Stimulated activated CD8-positive, alpha-beta memory T cell treated with anti-CD3 and anti-CD28 coated beads, Interleukin-4, amount 100 ng/mL, for 48 hours (primary cell): ENCODE results near the gene AHRR.
"Not testable (repeated sequence)": the region's sequence is repeated elsewhere in the genome, so short reads cannot be mapped to it uniquely, and the experiment has no call there.

Experiments
- DNase-seq: peaks from one replicate; pipeline ENCODE4 v3.0.0-alpha.2; 2020

AHRR gene

GRCh38 chr5:380701-381309 is 59.3 kb downstream of the AHRR start:
- peak; percentile 22 for DNase-seq

DNA sequence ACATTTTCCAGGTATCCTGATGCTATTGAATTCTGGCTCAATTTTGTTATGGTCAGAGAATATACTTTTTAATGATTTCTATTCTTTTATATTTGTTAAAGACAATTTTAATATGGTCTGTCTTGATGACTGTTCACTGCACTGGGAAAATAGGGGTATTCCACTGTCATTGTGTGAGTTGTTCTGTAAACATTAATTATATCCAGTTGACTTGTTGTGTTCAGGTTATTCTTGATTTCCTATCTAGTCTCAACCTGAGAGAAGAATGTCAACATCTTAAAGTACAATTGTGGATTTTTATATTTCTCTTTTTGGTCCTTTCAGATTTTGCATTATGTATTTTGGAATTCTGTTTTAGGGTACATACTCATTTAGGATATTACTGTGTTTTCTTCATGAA is 61.6 kb downstream of the AHRR start:
- DNase-seq, result no peak

DNA sequence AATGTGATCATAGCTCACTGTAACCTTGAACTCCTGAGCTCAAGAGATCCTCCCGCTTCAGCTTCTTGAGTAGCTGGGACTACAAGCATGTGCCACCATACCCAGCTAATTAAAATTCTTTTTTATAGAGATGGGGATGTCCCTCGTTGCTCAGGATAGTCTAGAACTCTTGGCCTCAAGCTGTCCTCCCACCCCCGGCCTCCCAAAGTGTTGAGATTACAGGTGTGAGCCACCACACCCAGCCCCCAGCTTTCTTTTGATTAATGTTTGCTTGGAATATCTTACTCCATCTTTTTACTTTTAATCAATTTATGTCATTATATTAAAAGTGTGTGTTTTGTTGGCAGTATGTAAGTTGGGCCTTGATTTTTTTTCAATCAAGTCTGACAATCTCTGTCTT is 62.1 kb downstream of the AHRR start:
- DNase-seq, result peak; percentile 25

DNA sequence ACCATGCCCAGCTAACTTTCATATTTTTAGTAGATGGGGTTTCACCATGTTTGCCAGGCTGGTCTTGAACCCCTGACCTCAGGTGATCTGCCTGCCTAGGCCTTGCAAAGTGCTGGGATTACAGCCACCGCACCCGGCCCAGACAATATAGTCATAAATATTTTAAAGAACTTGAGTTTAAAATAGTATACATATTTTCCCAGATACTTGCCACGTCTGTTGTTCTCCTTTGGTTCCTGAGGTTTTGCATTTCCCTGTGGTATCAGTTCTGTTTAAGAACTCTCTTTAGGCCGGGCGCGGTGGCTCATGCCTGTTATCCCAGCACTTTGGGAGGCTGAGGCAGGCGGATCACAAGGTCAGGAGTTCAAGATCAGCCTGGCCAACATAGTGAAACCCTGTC is 63.1 kb downstream of the AHRR start:
- DNase-seq, result peak; percentile 9

- peak; percentile 4 for DNase-seq
Observed at GRCh38 chr5:385321-385720, 63.8 kb downstream of the AHRR start.

DNA sequence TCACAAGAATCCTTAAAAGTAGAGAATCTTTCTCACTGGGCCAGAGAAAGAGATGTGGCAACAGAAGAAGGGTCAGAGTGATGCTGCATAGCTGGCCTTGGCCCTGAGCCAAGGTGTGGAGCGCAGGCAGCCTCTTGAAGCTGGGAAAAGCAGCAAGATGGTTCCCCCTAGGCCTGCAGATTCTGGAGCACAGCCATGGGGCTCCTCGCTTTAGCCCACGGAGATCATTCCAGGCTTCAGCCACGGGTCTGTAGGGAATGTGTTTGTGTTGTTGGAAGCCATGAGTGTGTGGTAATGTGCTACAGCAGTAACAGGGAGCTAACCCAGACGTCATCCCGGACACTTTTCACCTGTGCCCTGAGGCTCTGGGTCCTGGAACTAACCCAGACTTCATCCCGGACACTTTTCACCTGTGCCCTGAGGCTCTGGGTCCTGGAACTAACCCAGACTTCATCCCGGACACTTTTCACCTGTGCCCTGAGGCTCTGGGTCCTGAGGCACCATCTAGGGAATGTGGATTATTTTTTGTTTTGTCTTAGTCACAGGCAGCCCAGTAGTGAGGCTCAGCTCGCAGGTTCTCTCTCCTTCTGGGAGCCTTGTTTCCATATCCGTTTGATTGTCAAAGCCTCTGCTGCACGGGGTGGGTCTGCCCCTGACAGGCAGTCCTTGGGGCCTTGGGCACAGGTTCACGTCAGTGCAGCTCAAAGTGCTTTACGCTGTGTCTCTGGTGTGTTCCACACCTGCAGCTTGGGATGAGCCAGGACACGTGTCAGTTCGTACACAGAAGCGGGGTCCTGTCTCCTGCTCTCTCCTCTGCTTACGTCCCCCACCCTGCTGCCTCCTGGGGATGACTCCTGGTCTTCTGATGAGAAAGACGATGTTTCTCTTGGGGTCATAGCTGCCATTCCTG is 65.2 kb downstream of the AHRR start:
- peak; percentile 17 for DNase-seq

- peak; percentile 13 for DNase-seq
Observed at GRCh38 chr5:387491-388265, 66.2 kb downstream of the AHRR start.

DNA sequence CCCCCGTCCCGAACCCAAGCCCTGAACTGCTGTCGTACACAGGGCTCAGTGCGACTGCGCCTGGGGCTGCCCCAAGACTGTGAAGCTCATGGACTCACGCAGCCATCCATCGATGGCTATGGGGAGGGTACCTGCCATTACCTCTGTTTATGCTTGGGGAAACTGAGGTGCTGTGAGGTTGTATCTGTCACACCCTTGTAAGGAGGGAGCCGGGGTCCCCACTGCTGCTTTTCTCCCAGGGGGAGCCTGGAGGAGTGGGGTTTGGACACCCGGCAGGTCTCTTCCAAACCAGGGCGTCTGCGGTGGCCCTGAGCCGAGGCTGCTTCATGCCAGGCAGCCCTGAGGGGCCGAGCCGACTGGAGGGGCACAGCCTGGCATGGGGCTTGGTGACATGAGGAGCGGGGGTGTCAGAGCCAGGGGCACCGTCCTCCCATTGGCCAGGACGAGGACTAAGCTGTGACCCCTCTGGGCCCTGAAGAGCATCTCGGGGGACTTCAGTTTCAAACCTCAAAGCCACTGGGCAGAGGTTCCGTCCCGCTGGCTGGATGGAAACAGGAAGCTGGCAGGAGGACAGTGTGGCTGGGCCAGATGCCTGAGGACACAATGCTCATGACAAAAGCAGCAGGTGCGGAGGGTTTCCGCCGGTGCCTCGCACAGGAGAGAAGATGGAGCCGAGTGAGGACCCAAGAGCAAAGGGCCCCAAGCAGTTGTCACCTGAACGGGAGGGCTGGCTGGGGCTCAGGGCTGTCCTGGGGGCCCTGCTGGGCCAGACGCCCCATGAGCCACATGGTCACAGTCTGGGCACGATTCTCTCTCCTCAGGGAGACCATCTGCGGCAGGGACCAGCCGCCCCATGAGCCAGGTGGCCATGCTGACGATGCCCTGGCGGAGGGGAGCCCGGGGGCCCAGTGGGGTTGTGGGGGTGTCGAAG is 67.0 kb downstream of the AHRR start:
- DNase-seq, result peak; percentile 16

DNA sequence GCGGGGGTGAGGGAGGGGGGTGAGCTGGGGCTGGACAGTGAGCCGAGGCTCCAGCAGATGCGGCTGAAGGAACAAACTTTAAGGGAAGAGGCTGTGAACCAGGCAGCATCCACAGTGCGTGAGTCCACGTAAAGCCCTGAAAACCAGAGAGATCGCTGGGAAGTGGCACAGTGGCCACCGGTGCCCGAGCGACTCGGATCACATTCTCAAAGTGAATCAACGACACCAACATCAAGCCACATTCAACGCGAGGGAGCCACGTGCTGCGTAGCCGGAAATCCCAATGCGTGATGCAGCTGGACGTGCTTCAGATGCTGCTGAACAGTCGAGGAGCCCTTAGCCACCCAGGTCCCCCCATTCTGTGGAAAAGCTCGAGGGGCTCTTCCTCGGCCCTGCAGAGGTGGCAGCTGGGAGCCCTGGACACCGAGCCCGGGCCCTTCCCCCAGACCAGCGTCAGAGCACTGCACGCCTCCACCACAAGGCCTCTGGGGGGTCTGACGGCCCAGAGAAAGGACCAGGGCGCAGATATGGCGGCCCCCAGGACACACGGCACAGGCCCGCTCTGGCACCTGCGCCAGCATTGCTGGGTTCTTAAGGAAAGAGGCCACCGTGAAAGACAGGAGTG is 67.8 kb downstream of the AHRR start:
- peak; percentile 14 for DNase-seq

GRCh38 chr5:389891-390622 is 68.5 kb downstream of the AHRR start:
- DNase-seq, result peak; percentile 11

DNA sequence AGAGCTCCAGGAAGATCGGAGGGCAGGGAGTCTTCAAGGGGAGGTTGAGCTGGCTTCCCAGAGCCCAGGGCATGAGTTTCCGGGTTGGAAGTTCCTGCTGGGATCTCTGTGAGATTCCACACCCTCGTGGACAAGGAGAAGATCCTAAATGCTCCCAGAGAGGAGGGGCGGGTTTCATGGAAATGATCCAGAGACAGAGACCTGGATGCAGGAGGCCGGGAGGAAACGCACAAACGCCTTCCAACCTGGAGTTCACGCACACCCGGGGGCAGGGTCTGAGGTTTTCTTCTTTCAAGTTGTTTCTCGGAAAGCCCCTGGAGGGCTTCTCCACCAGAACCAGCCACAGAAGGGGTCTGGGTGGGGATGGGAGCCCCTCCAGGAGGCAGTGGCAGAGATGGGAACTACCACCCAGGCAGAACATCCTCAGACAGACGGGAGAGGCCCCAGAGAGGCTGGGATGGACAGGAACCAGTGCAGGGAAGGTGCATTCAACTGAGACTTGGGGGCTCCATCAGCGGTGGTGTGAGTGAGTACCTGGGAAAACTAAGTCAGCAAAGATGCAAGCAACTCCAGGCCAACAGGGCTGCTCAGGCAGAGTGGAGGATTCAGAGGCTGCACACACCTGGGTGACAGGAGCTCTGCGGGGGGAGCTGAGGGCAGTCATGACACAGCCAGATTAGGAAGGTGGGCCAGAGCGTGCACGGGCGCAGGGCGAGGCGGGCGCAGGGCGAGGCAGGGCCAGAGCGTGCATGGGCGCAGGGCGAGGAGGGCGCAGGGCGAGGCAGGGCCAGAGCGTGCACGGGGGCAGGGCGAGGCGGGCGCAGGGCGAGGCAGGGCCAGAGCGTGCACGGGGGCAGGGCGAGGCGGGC is 69.3 kb downstream of the AHRR start:
- DNase-seq, result peak; percentile 24

DNA sequence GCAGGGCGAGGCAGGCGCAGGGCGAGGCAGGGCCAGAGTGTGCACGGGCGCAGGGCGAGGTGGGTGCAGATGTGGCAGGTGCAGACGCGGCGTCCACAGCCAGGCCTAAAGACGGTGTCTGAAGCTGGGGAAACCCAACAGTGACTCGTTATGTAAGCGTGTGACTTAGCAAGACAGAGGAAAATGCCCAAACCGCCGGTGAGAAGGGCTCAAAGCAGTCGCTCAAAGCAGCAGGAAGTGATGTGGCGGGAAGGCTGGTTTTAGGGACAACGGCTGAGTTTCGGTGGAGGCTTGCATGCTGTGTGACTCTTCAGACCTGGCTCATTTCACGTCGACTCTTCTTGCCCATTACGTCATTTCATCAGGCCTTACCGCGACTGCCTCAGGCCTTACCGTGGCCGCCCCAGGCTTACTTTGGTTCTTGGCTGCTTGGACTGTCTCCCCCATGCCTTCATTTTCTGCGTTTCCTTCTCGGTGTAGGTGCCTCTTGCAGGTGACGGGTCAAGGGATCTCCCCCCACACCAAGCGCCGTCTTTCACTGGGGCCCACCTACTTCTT is 71.0 kb downstream of the AHRR start:
- peak; percentile 87 for DNase-seq

DNA sequence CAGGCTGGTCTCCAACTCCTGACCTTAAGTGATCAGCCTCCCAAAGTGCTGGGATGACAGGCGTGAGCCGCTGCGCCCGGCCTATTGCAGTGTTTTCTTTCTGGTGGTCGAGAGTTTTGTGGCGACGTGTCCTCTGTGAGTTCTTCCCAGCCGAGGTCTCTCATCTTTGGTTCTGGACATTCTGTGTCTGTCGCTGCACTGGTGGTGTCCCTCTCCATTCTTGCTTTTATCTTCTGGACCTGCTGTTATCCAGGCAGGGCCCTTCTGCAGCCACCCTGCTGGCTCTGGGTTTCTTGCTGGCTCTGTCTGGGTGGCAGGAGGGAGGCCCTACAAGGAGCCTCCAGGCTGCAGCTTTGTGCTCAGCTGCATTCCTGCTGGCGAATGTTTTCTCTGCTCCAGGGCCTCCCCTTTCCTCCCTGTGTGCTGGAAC is 72.3 kb downstream of the AHRR start:
- peak; percentile 24 for DNase-seq

DNA sequence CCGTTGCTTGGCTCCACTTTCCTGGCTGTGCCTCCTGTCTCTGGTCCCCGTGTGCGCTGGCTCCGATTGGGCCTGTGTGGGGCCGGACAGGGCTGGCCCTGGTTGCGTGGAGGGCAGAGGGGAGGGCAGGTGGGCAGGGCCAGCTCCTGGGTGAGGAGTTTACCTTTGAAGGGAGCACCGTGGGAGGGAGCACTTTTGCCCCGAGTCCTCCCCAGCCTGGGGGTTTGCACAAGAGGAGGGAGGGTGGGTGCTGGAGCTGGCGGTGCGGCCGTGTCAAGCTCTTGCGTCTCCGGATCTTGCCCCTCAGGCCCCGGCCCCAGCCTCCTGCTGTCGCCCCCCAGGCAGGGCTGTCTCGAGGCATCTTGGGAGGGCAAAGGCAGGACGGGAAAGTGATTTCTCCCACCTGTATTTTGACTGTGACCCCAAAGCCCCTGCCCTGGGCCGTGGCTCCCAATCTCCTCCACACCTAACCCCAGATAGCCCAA is 73.2 kb downstream of the AHRR start:
- peak; percentile 24 for DNase-seq

DNA sequence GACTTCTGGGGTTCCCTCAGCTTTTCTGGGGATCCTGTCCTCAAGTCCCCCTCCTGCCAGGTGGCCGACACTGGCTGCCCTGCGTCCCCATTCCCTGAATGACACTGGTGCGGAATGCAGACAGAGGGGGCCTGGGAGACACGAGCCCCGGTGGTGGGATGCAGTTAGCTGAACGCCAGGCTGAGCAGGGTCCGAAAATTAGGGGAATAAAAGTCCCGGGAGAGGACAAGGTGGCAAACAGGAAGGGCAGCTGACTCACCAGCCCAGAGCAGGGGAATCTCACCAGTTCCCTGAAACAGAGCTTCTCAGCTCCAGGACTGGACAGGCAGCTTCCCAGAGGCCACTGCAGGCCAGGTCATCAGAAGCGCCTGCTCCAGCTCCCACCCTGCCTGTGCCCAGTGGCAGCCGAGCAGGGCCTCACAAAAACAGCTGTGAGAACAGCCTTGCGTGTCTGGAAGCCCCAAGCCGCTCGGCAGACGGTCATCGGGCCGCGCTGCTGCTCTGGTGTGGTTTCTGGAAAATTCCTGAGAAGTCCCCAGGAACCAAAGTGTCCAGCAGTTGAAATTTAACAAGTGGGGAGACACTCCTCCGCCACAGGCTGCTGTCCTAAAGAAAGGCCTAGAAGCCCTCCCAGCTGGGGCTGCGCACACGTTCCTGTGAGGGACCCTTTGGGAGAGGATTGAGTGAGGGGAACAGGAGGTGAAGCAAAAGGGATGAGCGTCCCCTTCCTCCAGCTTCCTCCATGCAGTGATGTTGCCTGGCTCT is 73.8 kb downstream of the AHRR start:
- peak; percentile 24 for DNase-seq

DNA sequence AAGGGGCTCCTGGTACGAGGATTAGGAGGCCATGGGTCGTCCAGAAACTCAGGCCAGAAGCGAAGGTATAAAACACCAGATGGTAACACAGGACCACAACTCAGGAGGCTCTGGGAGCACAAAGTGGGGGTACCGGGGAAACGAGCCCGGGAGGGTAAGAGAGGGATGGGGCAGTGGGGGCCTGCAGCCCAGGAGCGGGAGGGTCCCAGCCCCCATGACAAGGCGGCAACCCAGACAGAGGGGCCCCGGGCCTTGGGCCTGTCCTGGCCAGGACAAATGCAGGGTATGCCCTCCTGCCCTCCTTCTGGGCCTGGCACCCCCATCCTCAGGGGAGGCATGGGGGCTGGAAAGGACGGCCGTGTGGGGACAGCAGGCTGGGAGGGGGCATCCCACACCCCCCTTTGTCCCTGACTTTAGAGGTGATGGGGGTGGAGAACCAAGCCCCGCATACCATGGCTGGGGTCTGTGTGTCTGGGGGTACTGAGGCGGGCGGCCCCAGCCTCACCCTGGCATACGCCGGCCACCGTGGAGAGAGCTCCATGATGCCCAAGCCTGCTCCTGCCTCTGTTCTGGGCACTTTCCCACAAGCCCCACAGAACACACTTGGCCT is 74.5 kb downstream of the AHRR start:
- DNase-seq, result peak; percentile 23

DNA sequence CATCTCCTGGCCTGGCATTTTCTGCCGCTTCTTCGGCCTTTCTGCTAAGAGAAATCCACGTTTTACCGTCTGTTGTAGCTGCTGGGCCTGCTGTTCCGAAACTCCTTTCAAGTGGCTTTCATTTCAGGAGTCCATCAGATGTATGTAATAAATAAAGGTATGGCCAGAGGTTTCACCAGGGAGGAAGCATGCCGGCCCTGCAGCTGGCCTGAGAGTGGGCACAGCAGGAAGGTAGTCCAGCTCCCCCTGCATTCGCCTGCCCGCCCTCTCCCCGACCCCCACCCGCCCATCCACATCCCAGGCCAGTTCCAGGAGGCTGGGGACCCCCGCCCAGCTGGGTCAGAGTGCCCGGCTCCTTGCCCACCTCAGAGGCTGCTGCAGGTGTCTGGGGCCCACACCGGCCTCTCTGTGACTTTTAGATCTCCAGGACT is 75.0 kb downstream of the AHRR start:
- peak; percentile 21 for DNase-seq

DNA sequence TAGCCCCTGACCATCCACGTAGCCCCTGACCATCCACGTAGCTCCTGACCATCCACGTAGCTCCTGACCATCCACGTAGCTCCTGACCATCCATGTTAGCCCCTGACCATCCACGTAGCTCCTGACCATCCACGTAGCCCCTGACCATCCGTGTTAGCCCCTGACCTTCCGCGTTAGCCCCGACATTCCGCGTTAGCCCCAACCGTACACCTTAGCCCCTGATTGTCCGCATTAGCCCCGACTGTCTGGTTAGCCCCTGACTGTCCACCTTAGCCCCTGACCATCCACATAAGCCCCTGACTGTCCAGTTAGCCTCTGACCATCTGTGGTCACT is 76.6 kb downstream of the AHRR start:
- not testable (repeated sequence) for DNase-seq
